GM12891 (cell line): ENCODE results near the gene NAV2.

Experiments used
- DNase-seq: peaks from one replicate; pipeline ENCODE4 v3.0.0; 2011; ENCODE audit warnings: low spot score; ENCODE audit not compliant: insufficient read length
- FAIRE-seq: peaks from 2 replicates; lab custom pipeline; 2011; peaks lifted over from hg19 to GRCh38; lab: Jason Lieb, UNC
- PAX5 ChIP-seq: IDR thresholded peaks from 2 replicates; pipeline ENCODE4 v1.6.1; 2011; ENCODE audit warnings: low read length, moderate library complexity, mild to moderate bottlenecking; ENCODE audit not compliant: insufficient read depth, severe bottlenecking
- POLR2A ChIP-seq: IDR thresholded peaks from 2 replicates; pipeline ENCODE4 v1.6.1; 2011; ENCODE audit warnings: low read depth, low read length, control low read depth
- POLR2AphosphoS5 ChIP-seq: IDR thresholded peaks from 2 replicates; pipeline ENCODE4 v1.6.1; 2011; ENCODE audit warnings: low read depth, low read length, control low read depth
- POU2F2 ChIP-seq: IDR thresholded peaks from 2 replicates; pipeline ENCODE4 v1.6.1; 2011; ENCODE audit warnings: low read depth, mild to moderate bottlenecking, control low read depth, low read length, moderate library complexity
- SPI1 ChIP-seq: IDR thresholded peaks from 2 replicates; pipeline ENCODE4 v1.6.1; 2011; ENCODE audit warnings: low read depth, low read length, control low read depth
- TAF1 ChIP-seq: IDR thresholded peaks from 2 replicates; pipeline ENCODE4 v1.6.1; 2011; ENCODE audit warnings: low read depth, low read length, control low read depth

Gene NAV2

DNA sequence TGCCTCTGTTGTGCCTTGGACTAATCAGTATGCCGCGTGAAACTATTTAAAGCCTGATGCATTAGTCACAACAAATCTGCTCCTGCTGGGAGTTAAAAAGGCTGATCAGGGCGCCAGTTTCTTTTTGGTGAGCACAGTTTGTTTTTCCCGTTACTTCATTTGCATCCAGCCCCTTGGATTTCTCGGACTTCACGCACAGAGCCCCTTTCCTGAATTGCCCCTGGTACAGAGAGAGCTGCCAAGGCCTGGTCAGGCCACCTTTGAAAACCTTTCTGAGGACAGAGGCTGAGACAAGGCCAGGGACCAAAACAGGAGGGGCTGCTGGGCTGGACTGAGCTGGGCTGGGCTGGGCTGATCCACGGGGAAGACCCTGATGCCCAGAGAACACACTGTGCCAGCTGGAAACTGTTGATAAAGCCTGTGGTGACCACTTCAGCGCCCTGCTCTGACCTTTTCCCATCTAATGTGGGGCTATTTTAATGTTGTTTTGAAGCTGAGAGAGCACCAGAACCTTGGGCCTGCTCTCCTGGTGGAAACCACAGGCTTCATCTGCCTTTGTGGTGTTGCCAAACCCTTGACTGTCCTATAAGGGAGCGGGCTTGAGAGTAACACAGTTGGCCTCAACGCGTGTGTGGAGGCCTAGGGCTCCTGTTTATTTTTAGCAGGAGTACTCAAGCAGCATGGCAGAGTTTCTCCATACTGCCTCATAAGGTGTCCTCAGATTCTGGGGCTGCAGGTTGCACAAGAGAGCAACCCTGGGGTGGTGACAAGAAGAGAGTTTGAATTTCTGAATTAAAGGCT, 44.2 kb downstream of the NAV2 start:
- TF ChIP-seq SPI1 = no peak
- no peak for TF ChIP-seq POLR2AphosphoS5
- no peak for TF ChIP-seq POLR2A
- TF ChIP-seq PAX5 = no peak
- TF ChIP-seq POU2F2 = no peak
- TF ChIP-seq TAF1 = no peak
- FAIRE-seq = no peak

DNA sequence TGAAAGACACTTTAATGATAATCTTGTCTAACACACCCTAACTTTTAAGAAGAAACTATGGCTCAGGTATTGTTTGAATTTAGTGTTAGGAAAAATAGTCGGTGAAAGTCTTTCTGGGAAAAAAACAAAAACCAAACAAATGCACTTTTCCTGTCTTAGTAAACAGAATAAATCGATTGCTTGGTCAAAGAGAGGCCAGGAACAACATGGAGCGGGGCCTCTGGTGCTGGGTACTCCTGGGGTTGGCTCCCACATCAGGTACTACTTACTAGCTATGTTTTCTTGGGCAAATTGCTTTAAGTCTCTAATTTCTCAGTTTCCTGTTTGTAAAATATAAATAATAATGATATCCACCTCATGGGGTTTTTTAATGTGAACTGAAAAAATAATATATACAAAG, 46.8 kb downstream of the NAV2 start:
- no peak for FAIRE-seq
- DNase-seq = no peak
- TF ChIP-seq POLR2AphosphoS5 = no peak
- no peak for TF ChIP-seq PAX5
- no peak for TF ChIP-seq TAF1
- TF ChIP-seq SPI1 = no peak
- no peak for TF ChIP-seq POLR2A
- TF ChIP-seq POU2F2 = no peak

More for the DNA sequence above, 44.2 kb downstream of the NAV2 start:
- DNase-seq = no peak

DNA sequence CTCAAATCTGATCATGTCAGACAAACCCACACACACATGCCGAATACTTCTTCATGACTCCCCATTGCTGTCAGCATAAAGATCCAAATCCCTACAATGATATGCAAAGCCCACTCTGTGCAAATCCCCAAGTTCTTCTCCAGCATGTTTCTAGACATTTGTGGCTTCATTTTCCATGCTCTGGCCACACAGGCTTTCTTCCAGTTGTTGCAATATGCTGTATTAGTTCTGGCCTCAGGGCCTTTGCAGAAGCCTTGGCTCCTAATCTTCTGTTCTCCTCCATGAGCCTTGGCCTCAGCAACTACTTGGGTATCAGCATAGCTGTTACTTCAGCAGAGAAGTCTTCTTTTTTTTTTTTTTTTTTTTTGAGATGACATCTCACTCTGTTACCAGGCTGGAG, 49.6 kb downstream of the NAV2 start:
- no peak for TF ChIP-seq POU2F2
- TF ChIP-seq POLR2AphosphoS5 = no peak
- no peak for TF ChIP-seq SPI1
- no peak for TF ChIP-seq TAF1
- no peak for TF ChIP-seq PAX5
- TF ChIP-seq POLR2A = no peak
- FAIRE-seq = no peak
- DNase-seq = no peak

DNA sequence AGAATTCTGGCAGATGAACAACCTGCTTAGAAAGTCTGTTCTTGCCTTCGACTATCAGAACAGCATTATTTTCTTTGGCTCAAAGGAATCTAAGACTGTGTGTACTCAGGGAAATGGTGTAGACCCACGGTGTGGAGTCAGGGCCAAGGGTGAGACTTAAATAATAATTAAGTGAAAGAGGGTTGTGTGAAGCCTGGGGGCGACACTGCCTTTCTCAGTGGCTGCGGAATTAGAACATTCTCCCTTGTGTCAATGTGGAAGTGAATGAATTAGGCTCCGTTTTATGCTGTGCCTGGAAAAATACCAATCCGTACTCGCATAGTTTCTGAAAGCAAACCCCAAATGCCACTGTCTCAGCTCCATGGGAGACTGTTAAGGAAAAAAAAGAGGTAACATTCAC, 50.7 kb downstream of the NAV2 start:
- TF ChIP-seq SPI1 = no peak
- no peak for TF ChIP-seq POLR2A
- TF ChIP-seq POU2F2 = no peak
- TF ChIP-seq POLR2AphosphoS5 = no peak
- TF ChIP-seq TAF1 = no peak
- no peak for TF ChIP-seq PAX5
- no peak for FAIRE-seq
- DNase-seq = no peak

DNA sequence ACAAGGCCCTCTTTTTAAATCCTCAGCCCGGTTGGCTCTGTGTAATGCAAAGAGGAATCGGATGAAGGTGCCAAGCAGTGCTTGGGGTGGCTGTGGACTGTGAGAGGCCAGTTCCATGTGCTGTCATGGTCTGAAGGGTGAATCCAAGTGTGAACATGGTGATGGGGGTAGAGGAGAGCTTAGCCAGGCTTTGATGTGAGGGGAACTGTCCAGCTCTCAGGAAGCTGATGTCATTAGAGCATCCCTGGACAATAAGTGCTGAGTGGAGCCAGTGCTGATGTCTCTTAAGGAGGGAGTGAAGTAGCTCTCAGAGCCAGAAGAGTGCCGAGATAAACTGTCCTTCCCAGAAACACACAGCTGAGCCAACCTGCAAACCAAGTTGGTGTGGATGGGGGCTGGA, 53.6 kb downstream of the NAV2 start:
- no peak for FAIRE-seq
- DNase-seq = no peak
- TF ChIP-seq SPI1 (no peak), POLR2A (no peak), TAF1 (no peak), PAX5 (no peak), POLR2AphosphoS5 (no peak), POU2F2 (no peak)

DNA sequence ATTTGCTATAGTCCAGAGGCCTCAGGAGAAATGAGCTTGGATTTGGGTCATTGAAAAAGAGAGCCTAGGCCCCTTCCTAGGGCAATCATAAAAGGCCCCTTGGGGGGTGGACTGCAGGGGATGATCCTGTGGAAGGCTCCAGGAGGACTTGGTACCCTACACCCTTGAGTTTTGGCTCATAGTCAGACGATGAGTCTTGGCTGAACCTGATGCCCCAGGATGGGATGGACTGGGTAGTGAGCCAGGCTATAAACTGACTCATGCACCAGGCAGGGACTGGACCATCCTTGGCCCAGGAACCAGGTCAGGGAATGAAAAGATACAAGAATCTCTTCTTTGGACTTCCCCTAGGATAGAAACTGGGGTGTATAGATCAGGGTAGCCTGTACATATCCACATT, 54.2 kb downstream of the NAV2 start:
- FAIRE-seq (no peak), DNase-seq (no peak)
- TF ChIP-seq POLR2AphosphoS5 (no peak), PAX5 (no peak), SPI1 (no peak), POLR2A (no peak), POU2F2 (no peak), TAF1 (no peak)

DNA sequence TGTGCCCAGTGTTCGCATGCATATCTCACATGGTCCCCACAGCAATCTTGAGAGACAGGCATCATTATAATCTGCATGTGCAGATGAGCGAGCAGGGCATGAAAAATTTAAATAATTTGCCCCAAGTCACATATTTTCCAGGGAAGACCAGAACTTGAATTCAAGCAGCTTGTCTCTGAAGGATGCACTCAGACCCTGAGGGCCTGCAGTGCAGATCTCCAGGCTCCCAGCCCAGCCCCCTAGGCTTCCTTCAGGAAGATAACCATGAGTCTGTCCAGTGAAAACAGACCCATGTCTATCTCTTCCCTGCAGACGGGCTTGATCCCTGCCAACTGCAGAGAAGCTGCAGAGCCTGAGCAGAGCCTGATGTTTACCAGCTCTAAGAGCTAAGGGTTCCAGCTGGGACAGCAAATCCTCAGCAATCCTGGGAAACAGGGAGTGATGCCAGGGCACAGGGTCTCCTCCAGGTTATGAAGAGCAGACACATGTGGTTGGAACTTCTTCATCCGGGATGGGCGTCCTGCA, 55.1 kb downstream of the NAV2 start:
- DNase-seq (no peak), FAIRE-seq (no peak)
- TF ChIP-seq TAF1 (no peak), POLR2A (no peak), POLR2AphosphoS5 (no peak), POU2F2 (no peak), SPI1 (no peak), PAX5 (no peak)

DNA sequence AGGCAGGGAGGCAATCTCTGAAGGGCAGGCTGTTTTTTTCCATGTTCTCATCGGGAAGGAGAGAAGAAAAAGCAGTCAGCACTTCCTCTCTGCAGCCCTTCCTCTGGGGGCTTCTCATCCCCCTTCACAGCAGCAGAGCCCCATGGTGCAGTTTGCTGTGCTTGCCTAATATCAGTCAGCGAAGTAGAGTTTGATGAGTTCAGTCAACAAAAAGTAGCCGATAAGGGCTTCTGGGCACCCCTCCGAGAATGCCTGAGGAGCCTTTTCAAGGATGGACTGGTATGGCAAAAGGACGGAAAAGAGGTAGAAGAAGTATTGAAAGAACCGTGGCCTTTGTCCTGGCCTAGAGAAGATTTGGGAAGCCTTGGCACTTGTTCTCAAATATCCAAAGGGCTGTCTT, 55.6 kb downstream of the NAV2 start:
- FAIRE-seq = no peak
- no peak for DNase-seq
- no peak for TF ChIP-seq SPI1
- no peak for TF ChIP-seq TAF1
- no peak for TF ChIP-seq POLR2A
- no peak for TF ChIP-seq POLR2AphosphoS5
- TF ChIP-seq POU2F2 = no peak
- TF ChIP-seq PAX5 = no peak

DNA sequence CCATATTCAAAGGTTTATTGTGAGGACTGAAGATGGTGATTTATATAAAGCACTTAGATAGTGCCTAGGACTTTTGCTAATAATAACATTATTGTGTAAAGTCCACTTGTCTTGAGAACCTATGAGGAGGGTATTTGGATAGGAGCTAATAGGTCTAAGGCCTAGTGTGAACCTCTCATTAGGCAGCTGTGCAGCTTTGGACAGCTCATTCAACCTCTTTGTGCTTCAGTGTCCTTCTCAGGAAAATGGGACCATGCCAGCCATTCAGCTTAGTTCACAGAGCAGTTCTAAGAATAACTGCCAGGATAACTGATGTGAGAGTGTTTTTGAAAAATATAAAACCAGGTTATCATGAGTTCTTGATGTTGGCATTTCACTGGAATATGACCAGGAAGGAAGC, 56.2 kb downstream of the NAV2 start:
- no peak for TF ChIP-seq POLR2AphosphoS5
- TF ChIP-seq PAX5 = no peak
- TF ChIP-seq TAF1 = no peak
- TF ChIP-seq SPI1 = no peak
- no peak for TF ChIP-seq POLR2A
- TF ChIP-seq POU2F2 = no peak
- no peak for DNase-seq
- FAIRE-seq = no peak

DNA sequence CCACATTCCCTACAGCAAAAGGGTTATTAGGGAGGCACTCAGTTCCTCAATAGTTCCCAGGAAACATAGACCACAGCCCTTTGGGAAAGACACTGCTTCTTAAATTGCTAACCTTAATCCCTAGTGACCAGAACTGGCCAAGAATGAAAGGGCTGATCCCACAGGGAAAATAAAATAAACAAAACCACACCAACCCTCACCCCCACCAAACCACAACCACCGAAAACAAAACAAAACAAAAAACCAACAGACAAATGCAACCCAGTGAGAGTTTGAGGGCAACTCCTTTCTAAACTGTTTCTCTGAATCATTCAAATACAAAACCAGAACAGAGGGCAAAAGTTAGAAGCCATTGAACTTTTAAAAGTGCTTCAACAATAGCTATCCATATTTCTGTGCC, 57.2 kb downstream of the NAV2 start:
- TF ChIP-seq POU2F2 = no peak
- no peak for TF ChIP-seq SPI1
- no peak for TF ChIP-seq POLR2AphosphoS5
- no peak for TF ChIP-seq POLR2A
- no peak for TF ChIP-seq PAX5
- TF ChIP-seq TAF1 = no peak
- FAIRE-seq (no peak), DNase-seq (no peak)

DNA sequence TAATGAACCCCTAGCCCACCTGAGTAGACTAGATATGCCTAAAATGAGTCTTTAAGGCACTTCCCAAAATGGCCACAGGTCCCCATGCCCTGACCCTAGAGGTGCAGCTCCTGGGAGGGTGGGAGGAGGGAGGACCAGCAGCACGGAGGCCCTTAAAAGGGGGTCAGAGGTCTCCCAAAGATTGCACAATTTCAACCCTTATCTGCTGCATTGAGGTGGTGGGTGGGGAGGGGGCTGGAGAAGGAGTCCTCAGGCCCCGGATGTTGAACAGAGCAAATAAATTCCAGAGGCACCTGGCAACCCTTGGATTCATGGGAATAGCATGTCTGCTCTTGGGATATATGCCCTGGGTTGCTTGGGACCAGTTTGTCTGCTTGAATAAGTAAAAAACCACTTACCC, 57.6 kb downstream of the NAV2 start:
- TF ChIP-seq SPI1 = no peak
- no peak for TF ChIP-seq POLR2AphosphoS5
- TF ChIP-seq POLR2A = no peak
- TF ChIP-seq POU2F2 = no peak
- TF ChIP-seq TAF1 = no peak
- no peak for TF ChIP-seq PAX5
- no peak for FAIRE-seq

More for the DNA sequence above, 57.6 kb downstream of the NAV2 start:
- no peak for DNase-seq
